HG03457 (cell line): ENCODE data around the gene MCTP1.

Experiments used
- ATAC-seq: cut with Tn5 transposase; IDR thresholded peaks from one replicate; pipeline ENCODE4 v1.9.1; 2021; ENCODE audit warnings: moderate number of reproducible peaks; ENCODE audit not compliant: unreplicated experiment

Gene MCTP1

GRCh38 chr5:95124731-95125130 lies 160.2 kb downstream of the MCTP1 start:
- ATAC-seq, result no peak

GRCh38 chr5:95124101-95124500 lies 160.8 kb downstream of the MCTP1 start:
- no peak for ATAC-seq

- ATAC-seq, result no peak
Observed at GRCh38 chr5:95114902-95115301, 170.0 kb downstream of the MCTP1 start.

- ATAC-seq, result no peak
Observed at GRCh38 chr5:95114305-95114704, 170.6 kb downstream of the MCTP1 start.

GRCh38 chr5:95113489-95113888 lies 171.4 kb downstream of the MCTP1 start:
- no peak for ATAC-seq

- ATAC-seq, result no peak
Observed at GRCh38 chr5:95111141-95111540, 173.8 kb downstream of the MCTP1 start.

GRCh38 chr5:95110118-95110517 lies 174.8 kb downstream of the MCTP1 start:
- no peak for ATAC-seq

- ATAC-seq, result no peak
Observed at GRCh38 chr5:95107138-95107537, 177.8 kb downstream of the MCTP1 start.

- ATAC-seq, result no peak
Observed at GRCh38 chr5:95105638-95106037, 179.3 kb downstream of the MCTP1 start.

GRCh38 chr5:95102687-95103086 lies 182.2 kb downstream of the MCTP1 start:
- ATAC-seq, result peak; percentile 98

- peak; percentile 28 for ATAC-seq
Observed at GRCh38 chr5:95102080-95102479, 182.8 kb downstream of the MCTP1 start.

- ATAC-seq, result no peak
Observed at GRCh38 chr5:95100551-95100950, 184.3 kb downstream of the MCTP1 start.

GRCh38 chr5:95098012-95098411 lies 186.9 kb downstream of the MCTP1 start:
- no peak for ATAC-seq

- no peak for ATAC-seq
Observed at GRCh38 chr5:95093211-95093610, 191.7 kb downstream of the MCTP1 start.

GRCh38 chr5:95090774-95091173 lies 194.1 kb downstream of the MCTP1 start:
- ATAC-seq, result no peak

GRCh38 chr5:95087816-95088317 lies 197.0 kb downstream of the MCTP1 start:
- ATAC-seq, result peak; percentile 84

- ATAC-seq, result peak; percentile 30
Observed at GRCh38 chr5:95086927-95087815, 197.7 kb downstream of the MCTP1 start.

GRCh38 chr5:95084757-95085156 lies 200.1 kb downstream of the MCTP1 start:
- no peak for ATAC-seq

- ATAC-seq, result no peak
Observed at GRCh38 chr5:95083606-95084005, 201.3 kb downstream of the MCTP1 start.

GRCh38 chr5:95081982-95082381 lies 202.9 kb downstream of the MCTP1 start:
- no peak for ATAC-seq

GRCh38 chr5:95081500-95081960 lies 203.4 kb downstream of the MCTP1 start:
- peak; percentile 88 for ATAC-seq

GRCh38 chr5:95080441-95080840 lies 204.5 kb downstream of the MCTP1 start:
- ATAC-seq, result no peak
